GM19035 (cell line): ENCODE measurements around the gene S1PR3.
"Not testable (repeated sequence)": the region's sequence is repeated elsewhere in the genome, so short reads cannot be mapped to it uniquely, and the experiment has no call there.

ENCODE experiments used
- ATAC-seq: cut with Tn5 transposase; IDR thresholded peaks from one replicate; pipeline ENCODE4 v1.9.1; 2021; ENCODE audit not compliant: unreplicated experiment

Gene S1PR3

GRCh38 chr9:88991066-88992034, at the start of gene S1PR3:
S1PR3 (plus strand) TSS chr9:88991468; CDS start chr9:89001201, 9,733 bp downstream.
- ATAC-seq = no peak

- ATAC-seq = not testable (repeated sequence)
These were observed 49.7 kb upstream of the S1PR3 start for GRCh38 chr9:88941586-88941985.

- ATAC-seq = no peak
These were observed 48.9 kb upstream of the S1PR3 start for GRCh38 chr9:88942411-88942810.

- no peak for ATAC-seq
These were observed 45.5 kb upstream of the S1PR3 start for GRCh38 chr9:88945636-88946333.

GRCh38 chr9:88947581-88948573, 43.4 kb upstream of the S1PR3 start:
- no peak for ATAC-seq

GRCh38 chr9:88949425-88949824, 41.8 kb upstream of the S1PR3 start:
- ATAC-seq = no peak

GRCh38 chr9:88949961-88950340, 41.3 kb upstream of the S1PR3 start:
- ATAC-seq = no peak

GRCh38 chr9:88950341-88951154, 40.7 kb upstream of the S1PR3 start:
- no peak for ATAC-seq

GRCh38 chr9:88951155-88951542, 40.1 kb upstream of the S1PR3 start:
- no peak for ATAC-seq

GRCh38 chr9:88952086-88952615, 39.1 kb upstream of the S1PR3 start:
- no peak for ATAC-seq

- ATAC-seq = no peak
These were observed 38.3 kb upstream of the S1PR3 start for GRCh38 chr9:88952976-88953375.

GRCh38 chr9:88953381-88954029, 37.8 kb upstream of the S1PR3 start:
- ATAC-seq = no peak

GRCh38 chr9:88954066-88954465, 37.2 kb upstream of the S1PR3 start:
- ATAC-seq = no peak

GRCh38 chr9:88957526-88957925, 33.7 kb upstream of the S1PR3 start:
- no peak for ATAC-seq

GRCh38 chr9:88959727-88960469, 31.4 kb upstream of the S1PR3 start:
- no peak for ATAC-seq

- no peak for ATAC-seq
These were observed 30.6 kb upstream of the S1PR3 start for GRCh38 chr9:88960632-88961031.

GRCh38 chr9:88965473-88965872, 25.8 kb upstream of the S1PR3 start:
- no peak for ATAC-seq

GRCh38 chr9:88966894-88967676, 24.2 kb upstream of the S1PR3 start:
- no peak for ATAC-seq
